Stimulated activated CD8-positive, alpha-beta memory T cell treated with anti-CD3 and anti-CD28 coated beads, Interleukin-2, amount 100 ng/mL, for 1 hour (primary cell): ENCODE measurements around the gene ABHD12B.
A peak's percentile ranks its signal among the peaks of the same experiment; 100 is the strongest.

Experiments
- DNase-seq, 2 donors: peaks; one replicate each; pipeline ENCODE4 v3.0.0-alpha.2; 2020; ENCODE audit warnings: low read depth in 2 of 2

ABHD12B gene, protein sequence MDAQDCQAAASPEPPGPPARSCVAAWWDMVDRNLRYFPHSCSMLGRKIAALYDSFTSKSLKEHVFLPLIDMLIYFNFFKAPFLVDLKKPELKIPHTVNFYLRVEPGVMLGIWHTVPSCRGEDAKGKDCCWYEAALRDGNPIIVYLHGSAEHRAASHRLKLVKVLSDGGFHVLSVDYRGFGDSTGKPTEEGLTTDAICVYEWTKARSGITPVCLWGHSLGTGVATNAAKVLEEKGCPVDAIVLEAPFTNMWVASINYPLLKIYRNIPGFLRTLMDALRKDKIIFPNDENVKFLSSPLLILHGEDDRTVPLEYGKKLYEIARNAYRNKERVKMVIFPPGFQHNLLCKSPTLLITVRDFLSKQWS

DNA sequence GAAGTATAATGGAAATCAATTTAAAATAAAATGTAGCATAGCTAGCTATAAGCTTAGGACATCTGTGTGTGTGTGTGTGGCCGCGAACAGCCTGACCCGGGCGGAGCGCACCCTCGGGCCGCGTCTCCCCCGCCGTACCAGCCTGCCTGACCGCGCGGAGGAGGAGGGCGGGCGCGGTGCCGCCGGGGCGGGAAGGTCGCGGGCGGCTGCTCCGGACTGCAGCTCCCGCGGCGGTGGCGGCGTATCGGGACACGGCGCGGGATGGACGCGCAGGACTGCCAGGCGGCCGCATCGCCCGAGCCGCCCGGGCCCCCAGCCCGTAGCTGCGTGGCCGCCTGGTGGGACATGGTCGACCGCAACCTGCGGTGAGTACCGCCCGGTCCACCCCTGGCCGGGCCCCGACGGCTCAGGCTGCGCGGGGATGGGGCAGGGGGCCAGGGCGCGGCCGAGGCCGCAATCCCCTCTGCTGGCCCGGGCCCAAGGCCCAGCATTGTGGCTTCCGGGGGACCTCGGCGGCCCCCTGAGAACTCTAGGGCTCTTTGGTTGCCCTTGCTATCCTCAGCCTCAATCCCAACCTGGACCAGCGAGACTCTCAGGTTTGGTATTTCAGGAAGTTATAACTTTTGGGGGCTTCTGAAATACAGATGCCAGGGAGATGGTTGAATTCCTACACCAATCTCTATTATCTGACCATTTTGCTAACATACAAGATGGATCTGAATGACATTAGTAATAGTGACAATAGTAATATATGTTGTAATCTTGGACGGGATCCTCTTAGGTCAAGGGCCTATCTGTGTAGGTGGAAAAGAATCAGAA is at the start of gene ABHD12B:
TSS of gene ABHD12B (plus strand) at position 140 of the 819 bp plus-strand sequence. CDS start at position 262, 122 bp downstream.
- no peak for DNase-seq

DNA sequence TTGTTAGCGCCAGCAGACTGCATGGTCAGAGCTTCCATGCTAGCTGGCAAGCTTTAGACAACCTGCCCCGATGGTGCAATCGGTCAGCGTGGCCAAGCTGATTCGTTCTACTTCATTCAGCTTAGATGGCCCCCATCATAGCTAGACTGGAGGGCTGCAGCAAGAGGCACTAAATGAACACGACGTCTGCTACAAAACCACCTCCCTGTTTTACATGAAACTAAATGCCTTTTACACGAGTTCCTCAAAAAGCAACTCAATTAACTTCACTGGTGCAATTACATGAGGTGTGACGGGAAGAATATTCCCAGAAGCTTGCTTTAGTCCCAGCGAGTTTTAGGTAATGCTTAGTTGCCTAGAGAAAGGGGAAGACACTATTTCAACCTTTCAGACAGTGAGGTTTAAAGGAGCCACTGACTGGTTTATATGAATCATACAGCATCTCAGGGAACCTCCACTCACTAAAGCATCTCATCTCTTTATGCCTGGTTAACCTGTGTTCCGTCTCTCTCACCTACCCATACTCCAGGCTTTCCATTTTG is 49.3 kb upstream of the ABHD12B start:
- no peak for DNase-seq

DNA sequence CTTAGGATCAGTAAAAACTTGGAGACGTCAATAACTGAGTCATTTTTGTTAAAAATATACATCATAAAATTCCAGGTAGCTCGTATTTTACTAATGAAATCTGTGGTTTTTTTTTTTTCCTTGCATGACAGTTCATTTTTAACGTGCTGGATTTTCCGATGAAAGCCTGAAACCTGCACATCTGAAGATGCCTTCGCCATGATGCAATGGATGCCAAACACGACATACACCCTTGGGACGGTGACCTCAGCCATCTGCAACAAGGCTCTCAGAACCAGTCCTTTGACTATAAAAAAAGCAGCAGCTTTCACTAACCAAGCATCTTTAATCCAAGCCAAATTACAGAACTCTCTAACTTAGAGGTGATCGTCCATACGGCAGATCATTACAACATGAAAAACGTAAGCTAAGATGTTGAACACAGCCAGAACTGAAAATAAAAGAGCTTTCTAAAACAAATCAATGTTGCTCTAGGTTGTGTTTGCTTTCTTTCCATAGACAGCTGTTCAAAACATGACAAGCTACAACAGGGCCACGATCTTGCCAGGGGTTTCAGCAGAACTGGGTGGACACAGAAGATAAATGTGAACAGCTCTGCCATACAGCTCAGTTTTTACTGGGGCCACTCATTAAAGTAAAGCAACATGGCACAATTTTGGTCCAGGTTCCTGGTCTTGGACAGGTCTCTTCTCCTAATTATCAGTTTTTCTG is 48.6 kb upstream of the ABHD12B start:
- no peak for DNase-seq

DNA sequence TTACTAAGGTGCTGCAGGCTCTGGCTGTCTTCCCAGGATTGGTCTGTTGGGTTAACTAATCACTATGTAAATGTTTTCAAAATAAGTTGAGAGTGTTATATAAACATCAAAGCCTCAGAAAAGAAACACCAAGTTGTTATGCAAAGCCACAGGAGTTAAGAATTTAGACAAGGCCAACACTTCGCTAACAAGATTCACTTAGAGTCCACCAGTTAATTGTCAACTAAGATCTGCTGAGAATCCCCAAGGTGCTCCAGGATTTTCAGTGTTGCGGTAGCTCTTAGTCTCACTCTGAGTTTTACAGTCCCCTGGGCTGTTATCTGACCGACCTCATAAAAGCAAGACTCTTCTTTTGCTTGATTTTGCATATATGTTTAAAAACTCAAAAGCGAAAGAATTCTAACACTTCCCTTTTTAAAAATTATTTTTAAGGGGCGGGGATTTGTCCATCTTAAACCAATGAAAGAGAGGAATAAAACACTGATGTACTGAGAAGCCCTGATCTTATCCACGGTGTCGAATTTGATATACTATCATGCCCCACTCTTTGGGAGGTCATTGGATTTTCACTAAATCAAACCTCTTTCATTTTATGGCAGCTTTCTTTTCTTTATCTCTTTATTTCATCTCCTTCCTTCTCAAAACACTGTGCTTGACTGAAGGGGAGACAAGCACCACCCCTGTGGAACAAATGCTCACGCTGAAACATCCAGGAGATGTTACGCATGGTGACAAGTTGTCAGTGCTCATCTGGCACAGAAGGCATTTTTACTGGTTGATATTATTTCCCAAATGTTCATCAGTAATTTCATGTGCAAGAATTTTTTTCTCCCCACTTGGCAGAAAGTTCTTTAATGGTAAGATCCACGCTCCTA is 47.9 kb upstream of the ABHD12B start:
- no peak for DNase-seq

DNA sequence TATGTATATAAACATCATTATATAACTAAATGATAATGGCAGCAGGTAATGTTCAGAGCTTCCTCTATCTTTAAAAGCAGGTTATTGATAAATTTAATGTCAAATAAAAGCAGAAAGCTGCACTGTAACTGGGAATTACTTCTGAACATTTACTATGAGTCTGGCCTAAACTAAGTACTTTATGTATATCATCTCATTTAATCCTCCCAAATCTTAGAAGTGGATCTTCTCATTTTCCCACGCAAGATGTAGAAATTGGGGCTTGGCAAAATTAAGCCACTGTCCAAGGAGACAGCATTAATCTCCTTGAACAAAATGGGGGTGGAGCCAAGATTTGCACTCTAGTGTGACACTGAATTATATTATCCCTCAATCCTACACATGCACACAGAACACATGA is 46.5 kb upstream of the ABHD12B start:
- no peak for DNase-seq

DNA sequence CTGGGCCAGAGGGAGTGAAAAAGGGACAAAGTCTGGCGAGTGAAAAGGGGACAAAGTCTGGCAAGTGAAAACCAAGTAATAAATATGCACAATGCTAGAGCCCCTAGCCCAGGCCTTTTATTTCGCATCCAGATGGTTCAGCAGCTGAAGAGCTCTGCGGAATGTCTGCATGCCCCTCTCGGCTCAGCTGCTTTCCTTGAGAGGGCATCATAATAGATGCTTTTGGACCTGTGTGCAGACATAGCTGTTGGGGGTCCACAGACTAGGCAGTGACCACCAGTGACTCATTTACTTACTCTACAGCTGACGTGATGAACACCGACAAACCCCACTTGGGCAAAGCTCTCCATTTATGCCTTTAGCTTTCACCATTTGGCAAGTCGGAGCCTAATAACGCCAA is 45.2 kb upstream of the ABHD12B start:
- no peak for DNase-seq

DNA sequence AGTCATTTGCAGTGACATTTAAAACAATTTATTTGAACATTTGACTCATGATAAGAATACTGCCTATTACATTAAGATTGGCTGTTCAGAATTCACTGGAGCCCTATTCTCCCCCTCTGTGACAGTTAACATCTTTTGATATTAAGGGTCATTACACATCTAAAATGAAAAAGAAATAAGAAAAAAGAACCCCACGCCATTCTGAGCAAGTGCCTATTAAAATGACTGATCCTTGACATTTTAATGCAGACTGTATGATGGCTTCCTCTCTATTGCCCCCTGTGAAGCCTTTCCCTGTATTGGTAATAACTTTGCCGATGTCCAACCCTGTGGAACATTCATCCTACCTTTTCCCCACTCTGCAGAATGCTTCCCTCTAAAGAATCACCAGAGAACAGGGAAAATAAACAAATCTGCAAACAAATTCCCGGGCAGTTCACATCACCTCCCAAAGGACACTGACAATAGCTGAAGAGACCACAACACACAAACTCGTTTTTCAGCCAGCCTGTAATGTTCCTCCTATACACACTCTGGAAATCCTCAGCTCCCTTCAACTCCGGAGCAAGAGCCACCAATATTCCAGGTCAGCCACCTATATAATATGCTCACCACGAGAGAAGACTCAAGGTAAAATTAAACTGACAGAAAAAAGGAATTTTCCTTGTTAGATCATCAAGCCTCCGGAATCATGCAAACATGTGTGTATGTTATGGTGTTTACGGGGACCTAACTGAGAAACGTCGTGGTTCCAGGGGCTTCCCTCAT is 42.9 kb upstream of the ABHD12B start:
- DNase-seq = no peak

DNA sequence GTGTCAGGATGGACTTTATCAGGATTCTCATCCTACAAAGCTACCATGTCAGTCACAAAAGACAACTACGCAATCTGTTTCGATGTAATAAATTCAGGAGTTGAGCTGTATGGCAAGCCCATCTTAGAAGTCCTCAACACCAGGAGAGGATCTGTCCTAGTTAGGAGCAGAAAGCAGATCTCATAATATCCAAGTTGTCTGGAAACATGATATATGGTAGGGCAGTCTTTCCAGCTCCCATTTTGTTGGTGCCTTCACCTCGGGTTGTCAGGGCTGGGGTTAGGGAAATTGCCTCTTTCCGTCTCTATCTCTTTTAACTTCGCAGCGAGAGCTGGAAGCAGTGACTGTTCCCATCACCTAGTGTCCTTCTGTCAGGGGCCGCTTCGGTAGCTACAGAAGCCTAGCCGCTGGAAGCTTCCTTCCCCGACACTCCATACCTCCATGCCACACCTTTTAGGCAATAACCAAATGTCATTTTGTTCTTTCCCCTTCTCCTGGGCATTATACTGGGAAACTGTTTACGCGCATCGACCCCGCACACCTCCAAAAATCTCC is 42.3 kb upstream of the ABHD12B start:
- no peak for DNase-seq

DNA sequence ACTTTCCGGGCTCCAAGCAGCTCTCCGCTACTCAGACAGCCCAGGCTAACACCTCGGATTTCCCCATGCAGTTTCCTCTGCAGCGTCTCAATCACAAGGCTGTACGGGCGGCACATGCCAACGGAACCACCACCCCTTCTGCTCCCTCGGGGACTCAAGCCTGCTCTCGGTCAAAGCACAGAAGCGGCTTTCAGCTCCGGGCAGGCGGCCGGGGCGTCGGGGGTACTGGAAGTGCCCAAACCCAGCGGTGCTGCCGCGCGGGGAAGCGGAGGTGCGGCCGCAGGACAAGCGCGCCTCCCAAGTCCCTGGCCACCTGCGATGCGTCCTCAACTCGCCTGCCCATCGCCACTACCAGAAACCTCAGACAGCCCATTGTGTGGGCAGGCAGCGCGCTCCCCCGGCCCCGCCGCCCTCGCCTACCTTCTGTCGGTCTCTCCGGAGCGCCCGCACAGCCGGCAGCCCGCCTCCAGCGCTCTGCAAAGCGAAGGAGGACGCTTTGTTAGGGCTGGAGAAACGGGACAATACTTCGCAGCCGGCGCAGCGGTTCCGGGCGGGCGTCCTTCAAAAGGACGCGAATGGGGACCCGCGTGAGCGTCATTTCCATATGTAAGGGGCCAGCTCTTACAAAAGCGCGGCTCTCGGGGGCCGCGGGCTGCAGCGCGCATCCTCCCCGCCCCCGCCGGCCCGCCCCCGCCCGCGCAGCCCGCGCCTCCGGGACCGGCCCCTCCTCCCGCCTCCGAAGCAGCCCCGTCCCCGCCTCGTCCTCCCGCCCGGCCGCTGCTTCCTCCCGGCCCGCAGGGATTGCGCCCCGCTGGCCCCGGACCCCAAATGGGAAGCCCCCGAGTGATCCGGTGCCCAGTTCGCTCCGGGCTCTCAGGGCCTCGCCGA is 41.6 kb upstream of the ABHD12B start:
- peak in 1 of 2 donors; percentile 38 for DNase-seq

DNA sequence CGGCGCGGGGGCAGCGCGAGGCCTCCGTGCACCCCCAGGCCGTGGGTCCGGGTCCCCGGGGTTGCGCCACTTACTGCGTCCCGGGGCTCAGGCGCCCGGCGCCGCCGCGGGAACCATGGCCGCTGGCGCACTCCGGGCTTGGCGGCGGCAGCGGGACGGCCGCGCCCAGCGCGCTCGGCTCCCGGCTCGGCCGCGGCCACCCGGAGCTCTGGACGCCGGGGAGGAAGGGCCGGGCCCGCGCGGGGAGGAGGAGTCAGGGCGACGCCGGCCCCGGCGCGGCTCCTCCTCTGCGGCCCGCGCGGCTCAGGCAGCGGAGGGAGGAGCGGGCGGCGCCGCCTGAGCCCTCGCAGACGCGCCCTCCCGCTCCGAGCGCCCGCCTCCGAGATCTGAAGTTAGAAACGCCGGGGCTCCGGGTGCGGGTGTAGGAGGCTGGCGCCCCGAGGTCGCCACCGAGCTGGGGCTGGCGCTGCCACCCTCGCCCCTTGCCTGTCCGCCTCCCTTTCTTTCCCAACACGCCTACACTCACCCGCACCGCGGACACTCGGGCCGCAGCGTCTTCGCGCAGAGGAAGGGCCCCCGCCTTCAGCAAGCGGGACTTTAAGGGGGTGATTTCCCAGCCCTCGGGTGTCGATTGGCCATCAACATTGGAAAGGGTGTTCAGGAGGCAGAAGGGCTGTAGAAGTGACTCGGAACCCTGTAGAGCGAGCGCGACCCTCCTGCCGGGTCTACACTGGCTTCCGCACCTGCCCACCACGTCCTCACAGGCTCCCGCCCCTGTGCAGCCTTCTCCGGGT is 40.7 kb upstream of the ABHD12B start, which contains the start of gene NIN:
TSS of gene NIN (minus strand) at position 231 of the 794 bp plus-strand sequence. CDS start 9,106 bp downstream, outside the sequence.
- DNase-seq = peak; percentile 43 to 61

DNA sequence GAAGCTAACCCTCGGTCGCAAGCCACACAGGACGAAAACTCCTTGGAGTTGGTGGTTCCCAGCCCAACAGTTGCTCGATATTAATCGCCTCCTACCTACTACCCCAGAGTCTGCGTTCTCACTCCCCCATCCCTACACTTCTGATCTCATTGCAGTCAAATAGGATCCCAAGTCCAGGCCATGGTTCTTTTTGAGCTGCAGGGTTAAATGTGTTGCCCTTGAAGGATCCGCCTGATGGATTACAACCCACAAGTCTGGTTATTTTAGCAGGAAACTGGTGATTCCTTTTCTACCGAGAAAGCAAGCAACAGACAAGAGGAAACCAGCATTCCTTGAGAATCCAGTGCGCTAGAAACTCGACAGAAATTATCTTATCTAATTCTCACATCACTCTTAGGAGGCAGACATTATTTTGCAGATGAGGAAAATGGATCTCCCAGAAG is 40.1 kb upstream of the ABHD12B start:
- no peak for DNase-seq

DNA sequence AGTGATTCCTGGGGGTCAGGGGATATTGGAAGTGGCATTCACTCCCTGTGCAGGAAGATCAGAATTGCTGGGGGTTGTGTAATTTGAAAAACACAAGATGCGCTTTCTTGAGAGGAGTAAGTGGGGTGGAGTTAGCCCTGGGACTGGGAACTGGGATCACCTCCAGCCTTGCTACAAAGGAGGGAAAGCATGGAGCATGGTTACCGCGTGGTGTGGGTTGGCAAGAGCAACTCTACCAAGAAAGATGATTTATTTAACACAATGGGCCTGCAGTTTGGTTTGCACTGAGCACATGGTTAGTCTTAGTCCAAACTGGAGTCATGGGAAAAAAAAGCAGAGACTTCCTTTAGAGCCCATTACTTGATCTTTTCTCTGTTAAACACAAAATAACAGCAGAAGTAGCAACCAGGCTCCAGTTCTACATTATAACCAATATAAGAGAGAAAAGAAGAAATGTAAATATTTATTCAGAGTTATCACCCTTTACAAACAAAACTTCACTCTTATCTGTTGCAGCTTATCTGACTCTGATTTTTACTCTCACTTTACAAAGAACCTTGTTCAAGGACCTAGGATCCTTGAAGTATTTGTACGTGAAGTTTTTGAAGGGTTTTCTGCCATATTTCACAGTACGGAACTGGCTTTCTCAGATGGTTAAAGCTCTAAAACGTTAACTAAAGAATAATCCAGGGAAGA is 38.8 kb upstream of the ABHD12B start:
- DNase-seq = no peak

DNA sequence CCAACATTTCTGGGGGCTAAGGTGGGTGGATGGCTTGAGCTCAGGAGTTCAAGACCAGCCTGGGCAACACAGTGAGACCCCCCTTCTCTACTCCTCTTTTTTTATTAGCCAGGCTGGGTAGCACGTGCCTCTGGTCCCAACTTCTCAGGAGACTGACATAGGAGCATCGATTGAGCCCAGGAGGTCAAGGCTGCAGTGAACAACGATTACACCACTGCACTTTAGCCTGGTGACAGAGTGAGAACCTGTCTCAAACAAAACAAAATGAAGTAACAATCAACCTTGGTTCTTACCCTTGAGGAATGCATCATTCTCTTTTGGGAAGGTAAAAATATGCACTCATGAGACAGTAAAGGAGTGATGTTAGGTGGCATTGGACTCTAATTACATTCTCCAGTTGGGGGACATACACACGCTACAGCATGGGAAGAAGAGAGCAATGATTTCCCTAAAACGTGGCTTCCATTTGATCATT is 37.0 kb upstream of the ABHD12B start:
- no peak for DNase-seq

DNA sequence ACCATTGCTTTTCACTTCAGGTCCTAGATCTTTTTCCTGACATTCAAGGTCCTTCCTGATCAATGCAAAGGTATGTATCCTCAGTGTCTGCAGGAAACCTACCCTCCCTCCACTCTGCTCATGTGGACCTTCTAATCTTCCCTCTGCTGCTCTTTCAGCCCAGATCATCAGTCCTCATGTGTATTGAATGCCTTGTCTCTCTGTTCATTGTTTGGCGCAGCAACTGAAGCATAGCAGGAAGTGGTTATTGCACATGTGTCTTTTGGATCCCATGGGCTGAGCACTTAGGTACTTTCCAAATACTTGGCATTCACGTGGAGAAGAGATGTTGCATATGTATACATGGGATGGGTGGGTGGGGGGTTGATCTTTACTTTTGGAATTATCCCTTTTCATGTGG is 36.6 kb upstream of the ABHD12B start:
- DNase-seq = no peak

DNA sequence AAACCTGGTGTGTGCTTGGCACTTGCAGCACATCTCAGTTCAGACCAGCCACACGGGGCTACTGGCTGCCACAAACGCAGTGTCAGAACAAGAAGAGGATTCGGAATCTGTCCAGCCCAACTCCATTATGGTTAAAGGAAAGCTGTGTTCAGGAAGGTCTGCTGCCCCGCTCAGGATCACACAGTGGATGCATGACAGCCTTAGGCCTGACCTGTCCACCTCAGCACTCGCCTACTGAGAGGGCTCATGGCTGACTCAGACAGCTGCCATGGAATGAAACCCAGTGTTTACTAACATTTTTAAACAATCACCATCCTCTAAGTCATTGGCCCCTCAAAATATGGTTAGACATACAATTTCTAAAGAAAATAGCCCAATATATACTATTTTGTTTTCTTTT is 35.3 kb upstream of the ABHD12B start:
- no peak for DNase-seq

DNA sequence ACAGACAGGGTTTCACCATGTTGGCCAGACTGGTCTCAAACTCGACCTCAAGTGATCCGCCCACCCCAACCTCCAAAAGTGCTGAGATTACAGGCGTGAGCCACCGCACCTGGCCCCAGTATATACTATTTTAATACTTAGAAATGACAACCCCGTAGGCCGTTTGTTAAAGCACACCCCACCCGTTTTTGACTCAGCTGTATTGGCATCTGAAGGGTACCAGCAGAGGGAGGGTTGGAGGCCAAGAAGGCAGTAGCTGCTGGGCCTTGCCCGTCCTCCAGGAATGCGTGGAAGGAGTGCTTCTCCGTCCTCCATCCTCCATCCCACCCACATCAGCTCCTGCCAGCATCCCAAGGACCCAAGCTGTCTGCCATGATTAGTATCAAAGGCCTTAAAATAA is 34.6 kb upstream of the ABHD12B start:
- DNase-seq = no peak

DNA sequence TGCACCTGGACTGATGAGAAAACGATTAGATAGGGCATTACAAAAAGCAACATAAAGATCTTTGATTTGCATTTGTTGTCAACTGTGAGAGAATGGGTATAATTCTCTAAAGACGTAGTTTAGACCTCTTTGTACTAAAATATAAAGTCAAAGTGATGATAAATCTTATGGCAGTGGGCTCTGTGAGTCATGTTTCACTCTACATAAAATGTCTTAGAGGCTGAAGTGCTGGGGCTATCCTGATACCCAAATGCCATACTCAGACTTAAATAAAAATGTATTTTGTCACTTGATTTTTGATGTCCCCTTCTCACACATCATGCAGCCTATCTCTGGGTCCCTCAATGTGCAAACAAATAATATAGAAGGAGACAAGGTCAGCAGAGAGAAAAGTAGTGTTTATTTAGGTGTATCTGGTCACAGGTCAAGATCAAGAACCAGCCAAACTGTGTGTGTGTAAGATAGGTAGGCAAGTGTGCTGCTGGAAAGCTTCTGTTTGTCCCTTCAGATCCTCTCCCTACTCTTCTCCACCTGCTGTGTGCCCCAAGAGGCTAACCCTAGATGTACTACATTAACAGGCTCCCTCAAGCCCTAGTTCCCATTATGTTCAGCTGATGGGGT is 33.9 kb upstream of the ABHD12B start:
- no peak for DNase-seq
